ENCODE measurements around the gene PPIC. TPM values are rescaled to one million over a fixed set of nuclear protein-coding genes. Genes with fewer than 3 reads are reported as not detected.

Gene PPIC
- 10 to 100 TPM; 40.1 to 46.8 TPM for total RNA-seq
- polyA plus RNA-seq (ENCODE audit: insufficient read length in 6 of 6) = 10 to 100 TPM; 31.4 to 51.4 (median 36.7) TPM
- long read RNA-seq, donor 1, transcript PPIC-201 (5 exons, 1,380 nt) = major isoform, 38 of 40 reads
- long read RNA-seq, donor 1, partial matches to known transcripts = 0 of 40 reads
- long read RNA-seq, donor 1, other reads (novel, unspliced or antisense) = 0 of 40 reads
- long read RNA-seq, donor 2, transcript PPIC-201 (5 exons, 1,380 nt) = major isoform, 28 of 42 reads
- long read RNA-seq, donor 2, partial matches to known transcripts = 11 of 42 reads
- long read RNA-seq, donor 2, other reads (novel, unspliced or antisense) = 0 of 42 reads
- long read RNA-seq, donor 3, transcript PPIC-201 (5 exons, 1,380 nt) = major isoform, 26 of 36 reads
- long read RNA-seq, donor 3, partial matches to known transcripts = 9 of 36 reads
- long read RNA-seq, donor 3, other reads (novel, unspliced or antisense) = 0 of 36 reads
- long read RNA-seq, donor 4, transcript PPIC-201 (5 exons, 1,380 nt) = major isoform, 74 of 80 reads
- long read RNA-seq, donor 4, partial matches to known transcripts = 3 of 80 reads
- long read RNA-seq, donor 4, other reads (novel, unspliced or antisense) = 2 of 80 reads
- long read RNA-seq, donor 5, transcript PPIC-201 (5 exons, 1,380 nt) = major isoform, 17 of 35 reads
- long read RNA-seq, donor 5, partial matches to known transcripts = 16 of 35 reads
- long read RNA-seq, donor 5, other reads (novel, unspliced or antisense) = 0 of 35 reads
- long read RNA-seq, donor 6, transcript PPIC-201 (5 exons, 1,380 nt) = major isoform, 17 of 34 reads
- long read RNA-seq, donor 6, partial matches to known transcripts = 14 of 34 reads
- long read RNA-seq, donor 6, other reads (novel, unspliced or antisense) = 0 of 34 reads
- long read RNA-seq, donor 7, transcript PPIC-201 (5 exons, 1,380 nt) = major isoform, 5 of 6 reads
- long read RNA-seq, donor 7, partial matches to known transcripts = 0 of 6 reads
- long read RNA-seq, donor 7, other reads (novel, unspliced or antisense) = 0 of 6 reads
- long read RNA-seq, donor 8, transcript PPIC-201 (5 exons, 1,380 nt) = major isoform, 24 of 24 reads
- long read RNA-seq, donor 8, partial matches to known transcripts = 0 of 24 reads
- long read RNA-seq, donor 8, other reads (novel, unspliced or antisense) = 0 of 24 reads
- long read RNA-seq, donor 9 = 0 reads
- long read RNA-seq, donor 10, transcript PPIC-201 (5 exons, 1,380 nt) = major isoform, 93 of 95 reads
- long read RNA-seq, donor 10, partial matches to known transcripts = 0 of 95 reads
- long read RNA-seq, donor 10, other reads (novel, unspliced or antisense) = 2 of 95 reads
- long read RNA-seq, donor 11, transcript PPIC-201 (5 exons, 1,380 nt) = major isoform, 5 of 7 reads
- long read RNA-seq, donor 11, partial matches to known transcripts = 0 of 7 reads
- long read RNA-seq, donor 11, other reads (novel, unspliced or antisense) = 0 of 7 reads
- long read RNA-seq, donor 12, transcript PPIC-201 (5 exons, 1,380 nt) = major isoform, 17 of 38 reads
- long read RNA-seq, donor 12, partial matches to known transcripts = 17 of 38 reads
- long read RNA-seq, donor 12, other reads (novel, unspliced or antisense) = 0 of 38 reads

GRCh38 chr5:123036391-123037103 lies at the start of gene PPIC:
Gene PPIC, minus strand, starts transcription at chr5:123036725. Its CDS starts 100 bp downstream, at chr5:123036625.
- Histone ChIP-seq H3K4me3 (peak within 1 kb of the TSS; percentile 53 to 60), H3K36me3 (no peaks in the 10 kb centered on the region), H3K9me3 (no peaks in the 10 kb centered on the region), H3K27me3 (peaks cover 0 to 62% of the 10 kb centered on the region in 2 donors), H3K4me1 (peaks cover 0 to 12% of the 10 kb centered on the region in 2 donors), H3K27ac (peak within 1 kb of the TSS; percentile 84 to 93)
- TF ChIP-seq CTCF (IDR thresholded peaks at IDR 0.05) = no peak
- intact Hi-C loops (cut with DNase I) = no loop called here
- ATAC-seq (peak; percentile 95), DNase-seq (peak; percentile 85 to 92 (median 90))

- Histone ChIP-seq H3K4me3 (no peak overlapping the region), H3K9me3 (no peaks in the 10 kb centered on the region), H3K27ac (no peak overlapping the region), H3K36me3 (no peaks in the 10 kb centered on the region), H3K27me3 (peaks cover 45 to 94% of the 10 kb centered on the region in 2 donors), H3K4me1 (peaks cover 0 to 29% of the 10 kb centered on the region in 2 donors)
- DNase-seq (no peak), ATAC-seq (no peak)
- intact Hi-C loops (cut with DNase I) = no loop called here
- TF ChIP-seq CTCF (IDR thresholded peaks at IDR 0.05) = no peak
Measured at GRCh38 chr5:123085638-123086286, 49.2 kb upstream of the PPIC start.

GRCh38 chr5:123084730-123085605 lies 48.4 kb upstream of the PPIC start:
- ATAC-seq (no peak), DNase-seq (no peak)
- intact Hi-C loops (cut with DNase I) = no loop called here
- TF ChIP-seq CTCF (IDR thresholded peaks at IDR 0.05) = no peak
- Histone ChIP-seq H3K27me3 (peaks cover 37 to 86% of the 10 kb centered on the region in 2 donors), H3K4me3 (no peak overlapping the region), H3K36me3 (no peaks in the 10 kb centered on the region), H3K9me3 (no peaks in the 10 kb centered on the region), H3K4me1 (peaks cover 0 to 21% of the 10 kb centered on the region in 2 donors), H3K27ac (no peak overlapping the region)
